ENCODE data around the gene TFAP2A. TPM values are rescaled to one million over a fixed set of nuclear protein-coding genes. Genes with fewer than 3 reads are reported as not detected.

TFAP2A gene
- total RNA-seq, 1 donor from 2014 or later: 59.6 TPM

GRCh38 chr6:10411971-10412460 lies 2.9 kb downstream of the TFAP2A start:
- H3K4me1 Mint-ChIP-seq (ENCODE audit: unreplicated experiment): peaks cover 24% of the 10 kb centered on the region
- peak overlapping the region; percentile 99 for H3K4me3 Mint-ChIP-seq (ENCODE audit: unreplicated experiment)
- TF ChIP-seq, protein P1, sequence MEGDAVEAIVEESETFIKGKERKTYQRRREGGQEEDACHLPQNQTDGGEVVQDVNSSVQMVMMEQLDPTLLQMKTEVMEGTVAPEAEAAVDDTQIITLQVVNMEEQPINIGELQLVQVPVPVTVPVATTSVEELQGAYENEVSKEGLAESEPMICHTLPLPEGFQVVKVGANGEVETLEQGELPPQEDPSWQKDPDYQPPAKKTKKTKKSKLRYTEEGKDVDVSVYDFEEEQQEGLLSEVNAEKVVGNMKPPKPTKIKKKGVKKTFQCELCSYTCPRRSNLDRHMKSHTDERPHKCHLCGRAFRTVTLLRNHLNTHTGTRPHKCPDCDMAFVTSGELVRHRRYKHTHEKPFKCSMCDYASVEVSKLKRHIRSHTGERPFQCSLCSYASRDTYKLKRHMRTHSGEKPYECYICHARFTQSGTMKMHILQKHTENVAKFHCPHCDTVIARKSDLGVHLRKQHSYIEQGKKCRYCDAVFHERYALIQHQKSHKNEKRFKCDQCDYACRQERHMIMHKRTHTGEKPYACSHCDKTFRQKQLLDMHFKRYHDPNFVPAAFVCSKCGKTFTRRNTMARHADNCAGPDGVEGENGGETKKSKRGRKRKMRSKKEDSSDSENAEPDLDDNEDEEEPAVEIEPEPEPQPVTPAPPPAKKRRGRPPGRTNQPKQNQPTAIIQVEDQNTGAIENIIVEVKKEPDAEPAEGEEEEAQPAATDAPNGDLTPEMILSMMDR (IDR thresholded peaks at IDR 0.05): no peak
- no peaks in the 10 kb centered on the region for H3K9me3 Mint-ChIP-seq (ENCODE audit: unreplicated experiment)
- H3K27me3 Mint-ChIP-seq (ENCODE audit: unreplicated experiment): no peaks in the 10 kb centered on the region
- peaks cover 38% of the 10 kb centered on the region for H3K36me3 Mint-ChIP-seq (ENCODE audit: unreplicated experiment)
- peak overlapping the region; percentile 100 for H3K27ac Mint-ChIP-seq (ENCODE audit: unreplicated experiment)
- DNase-seq (ENCODE audit: extremely low spot score, unreplicated experiment): peak; percentile 97

- no peaks in the 10 kb centered on the region for H3K9me3 Mint-ChIP-seq (ENCODE audit: unreplicated experiment)
Measured at GRCh38 chr6:10411131-10411970, 3.5 kb downstream of the TFAP2A start.

DNA sequence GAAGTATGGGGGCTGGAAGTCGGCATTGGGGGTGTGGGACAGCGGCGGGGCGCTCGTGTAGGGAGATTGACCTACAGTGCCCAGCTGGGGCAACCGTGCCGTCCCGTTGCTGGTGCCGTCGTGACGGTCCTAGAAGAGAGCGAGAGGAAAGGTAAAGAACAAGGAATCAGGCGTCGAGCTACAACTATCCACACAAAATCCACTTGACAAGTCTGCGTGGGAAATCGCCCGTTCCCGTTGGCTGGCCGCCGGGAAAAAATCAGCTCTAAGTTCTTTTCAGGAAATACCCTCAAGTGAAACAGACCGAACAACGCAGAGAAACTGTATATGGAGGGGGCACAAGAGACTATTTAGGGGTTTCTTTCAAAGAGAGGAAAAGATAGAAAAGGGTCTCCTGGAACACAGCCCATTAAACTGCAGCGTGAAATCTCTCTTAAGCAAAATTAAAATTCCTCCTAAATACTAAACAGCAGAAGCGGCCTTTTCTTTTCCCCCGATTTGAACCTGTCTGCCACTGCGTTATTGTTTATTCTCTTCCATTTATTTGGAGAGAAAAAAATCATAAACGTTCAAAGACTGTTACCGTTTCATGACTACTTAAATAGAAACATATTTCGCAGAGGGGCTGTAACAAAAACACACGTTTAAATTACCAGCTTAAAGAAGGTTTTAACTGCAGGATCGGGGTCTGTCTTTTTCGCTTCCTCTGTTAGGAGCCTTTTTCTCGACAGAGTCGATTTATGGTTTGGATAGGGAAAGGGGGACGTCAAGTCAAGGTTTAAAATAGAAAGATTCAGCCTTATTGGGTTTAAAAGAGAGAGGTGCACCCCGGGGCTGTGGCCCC lies 4.4 kb downstream of the TFAP2A start:
- Mint-ChIP-seq H3K27ac (ENCODE audit: unreplicated experiment) (peak overlapping the region; percentile 100), H3K4me3 (ENCODE audit: unreplicated experiment) (peak overlapping the region; percentile 99), H3K9me3 (ENCODE audit: unreplicated experiment) (no peaks in the 10 kb centered on the region), H3K36me3 (ENCODE audit: unreplicated experiment) (peaks cover 46% of the 10 kb centered on the region), H3K27me3 (ENCODE audit: unreplicated experiment) (no peaks in the 10 kb centered on the region), H3K4me1 (ENCODE audit: unreplicated experiment) (peaks cover 37% of the 10 kb centered on the region)
- DNase-seq (ENCODE audit: extremely low spot score, unreplicated experiment): no peak
- TF ChIP-seq, protein P1 (IDR thresholded peaks at IDR 0.05): no peak

More at GRCh38 chr6:10411131-10411970, 3.5 kb downstream of the TFAP2A start:
- Mint-ChIP-seq H3K27ac (ENCODE audit: unreplicated experiment) (peak overlapping the region; percentile 100), H3K36me3 (ENCODE audit: unreplicated experiment) (peaks cover 40% of the 10 kb centered on the region), H3K4me3 (ENCODE audit: unreplicated experiment) (peak overlapping the region; percentile 99), H3K4me1 (ENCODE audit: unreplicated experiment) (peaks cover 31% of the 10 kb centered on the region), H3K27me3 (ENCODE audit: unreplicated experiment) (no peaks in the 10 kb centered on the region)
- no peak for DNase-seq (ENCODE audit: extremely low spot score, unreplicated experiment)
- TF ChIP-seq, protein P1 (IDR thresholded peaks at IDR 0.05): no peak

GRCh38 chr6:10409731-10410206 lies 5.1 kb downstream of the TFAP2A start:
- Mint-ChIP-seq H3K36me3 (ENCODE audit: unreplicated experiment) (peaks cover 47% of the 10 kb centered on the region), H3K9me3 (ENCODE audit: unreplicated experiment) (no peaks in the 10 kb centered on the region), H3K27ac (ENCODE audit: unreplicated experiment) (peak overlapping the region; percentile 100), H3K4me1 (ENCODE audit: unreplicated experiment) (peaks cover 41% of the 10 kb centered on the region), H3K4me3 (ENCODE audit: unreplicated experiment) (peak overlapping the region; percentile 99), H3K27me3 (ENCODE audit: unreplicated experiment) (no peaks in the 10 kb centered on the region)
- TF ChIP-seq, protein P1 (IDR thresholded peaks at IDR 0.05): no peak
- DNase-seq (ENCODE audit: extremely low spot score, unreplicated experiment): no peak
